Activated CD4-positive, alpha-beta T cell treated with anti-CD3 and anti-CD28 coated beads, Interleukin-10, Interleukin-2, amounts not matched to agents 100 ng/mL and 50 ng/mL, durations not matched to agents 16 hours and 8 hours (primary cell): ENCODE results near the gene DNAJA4.
A peak's percentile ranks its signal among the peaks of the same experiment; 100 is the strongest.

ENCODE experiments used
- DNase-seq: peaks from one replicate; pipeline ENCODE4 v3.0.0-alpha.2; 2020

Gene DNAJA4

GRCh38 chr15:78317145-78317836, 52.9 kb downstream of the DNAJA4 start:
- DNase-seq, result no peak

DNA sequence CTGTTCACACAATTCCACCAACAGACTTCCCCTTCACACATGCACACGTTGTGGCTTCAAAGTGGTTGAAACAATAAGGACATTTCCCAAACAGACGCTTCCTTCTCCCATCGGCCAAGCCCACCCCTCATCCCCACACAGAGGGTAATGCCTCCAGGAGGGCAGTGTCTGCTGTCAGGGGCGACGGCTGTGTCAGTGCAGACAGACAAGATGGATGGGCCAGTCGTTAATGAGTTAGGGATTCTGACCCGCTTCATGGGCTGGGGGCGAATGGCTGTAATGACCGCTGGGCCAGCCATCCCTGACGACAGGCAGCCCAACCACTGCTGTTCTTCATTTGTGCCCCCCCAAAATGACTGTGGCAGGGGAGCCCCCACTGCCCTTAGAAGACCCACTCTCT, 55.2 kb downstream of the DNAJA4 start:
- no peak for DNase-seq

- DNase-seq, result no peak
Measured at GRCh38 chr15:78320183-78320582, 55.8 kb downstream of the DNAJA4 start.

DNA sequence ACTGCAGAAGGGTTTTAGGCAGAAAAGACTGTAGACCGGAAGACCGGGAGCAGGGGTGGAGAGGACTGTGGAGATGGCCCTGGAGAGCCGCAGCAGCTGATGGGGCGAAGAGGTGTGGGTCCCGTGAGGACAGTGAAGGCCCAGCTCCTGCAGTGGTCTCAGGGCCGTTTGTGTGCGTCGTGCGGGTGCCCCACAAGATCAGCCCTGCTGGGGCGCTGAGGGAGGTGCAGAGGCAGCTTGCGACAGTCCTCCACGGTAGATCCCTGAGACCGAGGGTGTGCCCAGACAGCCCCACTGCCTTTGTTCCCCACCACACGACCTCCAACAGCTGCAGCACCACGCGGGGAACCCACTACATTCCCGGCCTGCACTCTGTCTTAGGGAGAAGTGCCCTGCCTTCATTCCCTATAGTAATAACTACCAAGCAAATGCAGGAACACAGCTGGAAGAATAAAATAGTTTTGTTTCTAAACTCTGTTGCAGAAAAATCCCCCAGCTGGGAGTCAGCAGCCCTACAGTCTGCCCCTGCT, 56.7 kb downstream of the DNAJA4 start:
- no peak for DNase-seq

DNA sequence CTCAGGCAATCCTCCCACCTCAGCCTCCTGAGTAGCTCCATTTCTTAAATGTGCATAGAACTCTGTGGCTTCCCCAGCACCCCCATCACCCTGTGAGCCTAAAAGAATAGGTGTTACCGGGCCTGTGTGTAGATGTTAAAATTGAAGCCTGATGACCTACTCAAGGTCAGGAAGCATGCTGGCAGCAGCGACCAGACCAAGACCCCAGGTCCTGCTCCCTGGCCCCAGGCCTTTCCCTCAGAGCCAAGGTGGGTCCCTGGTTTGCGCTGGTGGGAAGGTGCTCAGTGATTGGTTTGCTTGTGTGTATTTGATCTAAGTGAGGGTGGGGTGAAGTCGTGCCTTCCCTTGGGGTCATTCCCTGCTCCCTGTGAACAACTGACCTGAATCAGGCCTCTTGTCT, 57.4 kb downstream of the DNAJA4 start:
- DNase-seq, result no peak

- DNase-seq, result no peak
Measured at GRCh38 chr15:78322243-78322642, 57.9 kb downstream of the DNAJA4 start.

DNA sequence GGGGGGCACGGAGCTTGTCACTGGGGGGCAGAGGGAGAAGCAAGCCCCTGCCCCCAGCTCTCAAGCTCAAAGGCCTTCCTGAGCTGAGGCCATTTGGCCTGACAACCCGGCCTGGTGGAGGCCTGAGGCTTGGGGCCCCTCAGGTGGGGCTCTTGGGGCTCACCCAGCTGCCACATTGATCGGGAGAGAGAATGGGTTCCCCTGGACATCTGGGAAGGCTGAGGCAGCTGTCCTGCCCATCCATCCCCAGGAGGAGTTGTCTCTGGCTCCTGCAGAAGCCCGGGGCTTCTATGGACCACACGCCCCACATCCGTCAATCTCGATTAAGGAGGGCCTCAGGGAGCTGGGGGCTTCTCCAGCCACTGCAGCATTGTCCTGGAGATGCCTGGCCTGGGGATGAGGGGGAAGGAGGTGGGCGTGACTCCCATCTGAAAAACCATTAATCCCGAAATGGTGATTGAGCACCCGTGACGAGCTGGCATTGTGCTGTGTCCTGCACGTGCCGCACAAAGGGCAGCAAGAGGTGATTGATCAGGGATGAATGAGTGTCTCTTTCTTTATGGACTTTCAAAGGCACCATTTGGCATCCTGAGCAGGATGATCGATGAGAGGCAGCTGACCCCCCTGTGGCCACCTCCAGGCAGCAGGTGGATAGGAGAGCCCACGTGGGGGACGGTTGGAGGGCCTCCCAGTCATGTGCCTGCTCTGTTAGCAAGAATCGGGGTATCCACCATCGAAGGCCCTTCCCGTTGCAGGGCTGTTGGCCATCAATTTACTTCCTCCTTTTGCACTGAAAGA, 58.6 kb downstream of the DNAJA4 start:
- DNase-seq, result no peak

- DNase-seq, result no peak
Measured at GRCh38 chr15:78323693-78324092, 59.3 kb downstream of the DNAJA4 start.

DNA sequence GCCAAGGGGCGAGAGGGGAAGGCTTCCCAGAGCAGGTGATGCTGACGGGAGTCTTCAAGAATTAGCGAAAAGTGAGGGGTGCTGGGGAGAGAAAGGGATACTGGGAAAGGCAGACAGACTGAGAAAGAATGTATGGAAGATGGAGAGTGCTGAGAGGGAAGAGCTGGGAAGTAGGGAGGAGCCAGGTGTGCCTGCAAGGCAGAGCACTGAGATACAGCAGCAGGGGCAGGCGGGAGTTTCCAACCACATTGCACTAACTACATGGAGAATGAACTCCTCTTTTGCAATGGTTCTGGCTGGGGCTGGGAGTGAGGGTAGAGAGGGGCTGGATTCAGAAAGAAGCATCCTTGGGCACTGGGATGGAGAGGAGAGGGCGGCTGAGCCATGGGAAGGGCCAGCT, 59.8 kb downstream of the DNAJA4 start:
- no peak for DNase-seq

GRCh38 chr15:78325092-78325843, 60.9 kb downstream of the DNAJA4 start:
- DNase-seq, result no peak

- DNase-seq, result no peak
Measured at GRCh38 chr15:78327466-78327865, 63.1 kb downstream of the DNAJA4 start.

DNA sequence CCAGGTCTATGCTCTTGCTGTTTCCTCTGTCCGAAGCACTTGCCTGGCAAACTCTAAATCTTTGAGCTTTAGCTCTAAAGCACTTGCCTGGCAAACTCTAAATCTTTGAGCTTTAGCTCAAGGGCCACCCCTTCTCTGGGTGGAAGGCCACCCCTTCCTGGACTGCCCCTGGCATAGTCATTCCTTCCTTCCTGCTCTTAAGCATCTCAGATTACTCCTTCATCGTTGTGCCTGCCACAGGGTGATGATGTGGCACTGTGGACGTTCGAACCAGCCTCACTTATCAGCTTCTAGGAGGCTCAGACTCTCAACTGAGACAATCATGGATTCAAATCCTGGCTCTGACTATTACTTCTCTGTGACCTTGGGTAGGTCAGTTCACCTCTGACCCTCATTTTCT, 65.3 kb downstream of the DNAJA4 start:
- DNase-seq, result peak; percentile 33
